Activated naive CD4-positive, alpha-beta T cell treated with anti-CD3 and anti-CD28 coated beads, Interleukin-2, amount 50 U/mL, for 24 hours (primary cell): Measurements from ENCODE around the gene ARRB2.
A peak's percentile ranks its signal among the peaks of the same experiment; 100 is the strongest.

Experiments used
- H3K27ac Mint-ChIP-seq: one replicate; pipeline ENCODE4 v1.8.0; 2021; ENCODE audit warnings: mild to moderate bottlenecking, mixed read lengths
- H3K27me3 Mint-ChIP-seq: one replicate; pipeline ENCODE4 v1.8.0; 2021; ENCODE audit warnings: mixed read lengths
- H3K36me3 Mint-ChIP-seq: one replicate; pipeline ENCODE4 v1.8.0; 2021; ENCODE audit warnings: mixed read lengths
- H3K4me1 Mint-ChIP-seq: one replicate; pipeline ENCODE4 v1.8.0; 2021; ENCODE audit warnings: mixed read lengths
- H3K4me3 Mint-ChIP-seq: one replicate; pipeline ENCODE4 v1.8.0; 2021; ENCODE audit warnings: mild to moderate bottlenecking, mixed read lengths
- H3K9me3 Mint-ChIP-seq: one replicate; pipeline ENCODE4 v1.8.0; 2021; ENCODE audit warnings: mixed read lengths

Gene ARRB2

GRCh38 chr17:4715063-4715744 is 4.8 kb downstream of the ARRB2 start:
- Mint-ChIP-seq H3K4me3 (peak overlapping the region; percentile 80), H3K9me3 (no peaks in the 10 kb centered on the region), H3K27ac (peak overlapping the region; percentile 93), H3K27me3 (no peaks in the 10 kb centered on the region), H3K36me3 (peaks cover 2% of the 10 kb centered on the region), H3K4me1 (peaks cover 43% of the 10 kb centered on the region)

- Mint-ChIP-seq H3K27ac (peak overlapping the region; percentile 93), H3K36me3 (peaks cover 2% of the 10 kb centered on the region), H3K9me3 (no peaks in the 10 kb centered on the region), H3K4me3 (no peak overlapping the region), H3K27me3 (no peaks in the 10 kb centered on the region), H3K4me1 (peaks cover 43% of the 10 kb centered on the region)
These were observed 5.6 kb downstream of the ARRB2 start for GRCh38 chr17:4716081-4716480.

GRCh38 chr17:4717791-4718190 is 7.4 kb downstream of the ARRB2 start:
- no peaks in the 10 kb centered on the region for H3K27me3 Mint-ChIP-seq
- H3K36me3 Mint-ChIP-seq: peaks cover 2% of the 10 kb centered on the region
- H3K27ac Mint-ChIP-seq: no peak overlapping the region
- no peak overlapping the region for H3K4me3 Mint-ChIP-seq
- H3K9me3 Mint-ChIP-seq: no peaks in the 10 kb centered on the region
- H3K4me1 Mint-ChIP-seq: peaks cover 26% of the 10 kb centered on the region

GRCh38 chr17:4718276-4718675 is 7.8 kb downstream of the ARRB2 start:
- H3K9me3 Mint-ChIP-seq: no peaks in the 10 kb centered on the region
- H3K4me1 Mint-ChIP-seq: peaks cover 22% of the 10 kb centered on the region
- no peak overlapping the region for H3K4me3 Mint-ChIP-seq
- H3K36me3 Mint-ChIP-seq: peaks cover 2% of the 10 kb centered on the region
- no peak overlapping the region for H3K27ac Mint-ChIP-seq
- no peaks in the 10 kb centered on the region for H3K27me3 Mint-ChIP-seq

- Mint-ChIP-seq H3K27me3 (no peaks in the 10 kb centered on the region), H3K4me1 (peaks cover 16% of the 10 kb centered on the region), H3K4me3 (no peak overlapping the region), H3K9me3 (no peaks in the 10 kb centered on the region), H3K27ac (no peak overlapping the region), H3K36me3 (peaks cover 2% of the 10 kb centered on the region)
These were observed 8.7 kb downstream of the ARRB2 start for GRCh38 chr17:4719146-4719545.

GRCh38 chr17:4719684-4720221 is 9.3 kb downstream of the ARRB2 start:
- H3K4me3 Mint-ChIP-seq: no peak overlapping the region
- H3K27me3 Mint-ChIP-seq: no peaks in the 10 kb centered on the region
- H3K36me3 Mint-ChIP-seq: peaks cover 2% of the 10 kb centered on the region
- no peaks in the 10 kb centered on the region for H3K9me3 Mint-ChIP-seq
- H3K4me1 Mint-ChIP-seq: peaks cover 13% of the 10 kb centered on the region
- no peak overlapping the region for H3K27ac Mint-ChIP-seq

- H3K4me3 Mint-ChIP-seq: no peak overlapping the region
- H3K36me3 Mint-ChIP-seq: peaks cover 2% of the 10 kb centered on the region
- H3K4me1 Mint-ChIP-seq: peaks cover 3% of the 10 kb centered on the region
- H3K27ac Mint-ChIP-seq: no peak overlapping the region
- H3K27me3 Mint-ChIP-seq: no peaks in the 10 kb centered on the region
- no peaks in the 10 kb centered on the region for H3K9me3 Mint-ChIP-seq
These were observed 10.4 kb downstream of the ARRB2 start for GRCh38 chr17:4720787-4721186.

GRCh38 chr17:4721203-4722135 is 11.0 kb downstream of the ARRB2 start:
- Mint-ChIP-seq H3K4me3 (no peak overlapping the region), H3K4me1 (no peaks in the 10 kb centered on the region)

GRCh38 chr17:4722678-4723240 is 12.3 kb downstream of the ARRB2 start:
- Mint-ChIP-seq H3K4me3 (no peak overlapping the region), H3K36me3 (peaks cover 2% of the 10 kb centered on the region), H3K4me1 (no peaks in the 10 kb centered on the region), H3K27ac (no peak overlapping the region), H3K27me3 (no peaks in the 10 kb centered on the region), H3K9me3 (no peaks in the 10 kb centered on the region)

More at GRCh38 chr17:4721203-4722135, 11.0 kb downstream of the ARRB2 start:
- Mint-ChIP-seq H3K36me3 (peaks cover 2% of the 10 kb centered on the region), H3K27me3 (no peaks in the 10 kb centered on the region), H3K27ac (peak overlapping the region; percentile 48), H3K9me3 (no peaks in the 10 kb centered on the region)

GRCh38 chr17:4724650-4725049 is 14.2 kb downstream of the ARRB2 start:
- Mint-ChIP-seq H3K27me3 (no peaks in the 10 kb centered on the region), H3K4me1 (no peaks in the 10 kb centered on the region), H3K9me3 (no peaks in the 10 kb centered on the region), H3K27ac (no peak overlapping the region), H3K4me3 (no peak overlapping the region), H3K36me3 (no peaks in the 10 kb centered on the region)

- no peaks in the 10 kb centered on the region for H3K27me3 Mint-ChIP-seq
These were observed 15.3 kb downstream of the ARRB2 start for GRCh38 chr17:4725646-4726310.

GRCh38 chr17:4728124-4728523 is 17.7 kb downstream of the ARRB2 start:
- Mint-ChIP-seq H3K9me3 (no peaks in the 10 kb centered on the region), H3K27me3 (no peaks in the 10 kb centered on the region), H3K36me3 (peaks cover 2% of the 10 kb centered on the region), H3K4me1 (peaks cover 20% of the 10 kb centered on the region), H3K27ac (no peak overlapping the region), H3K4me3 (no peak overlapping the region)

More at GRCh38 chr17:4725646-4726310, 15.3 kb downstream of the ARRB2 start:
- H3K4me3 Mint-ChIP-seq: no peak overlapping the region
- peaks cover 5% of the 10 kb centered on the region for H3K4me1 Mint-ChIP-seq
- no peaks in the 10 kb centered on the region for H3K9me3 Mint-ChIP-seq
- peak overlapping the region; percentile 38 for H3K27ac Mint-ChIP-seq
- no peaks in the 10 kb centered on the region for H3K36me3 Mint-ChIP-seq

- no peaks in the 10 kb centered on the region for H3K9me3 Mint-ChIP-seq
- H3K27me3 Mint-ChIP-seq: no peaks in the 10 kb centered on the region
- peaks cover 2% of the 10 kb centered on the region for H3K36me3 Mint-ChIP-seq
- peak overlapping the region; percentile 44 for H3K4me3 Mint-ChIP-seq
- peaks cover 30% of the 10 kb centered on the region for H3K4me1 Mint-ChIP-seq
- H3K27ac Mint-ChIP-seq: peak overlapping the region; percentile 23
These were observed 22.7 kb downstream of the ARRB2 start for GRCh38 chr17:4733073-4733531.

GRCh38 chr17:4734857-4735475 is 24.5 kb downstream of the ARRB2 start:
- H3K4me3 Mint-ChIP-seq: no peak overlapping the region
- H3K27ac Mint-ChIP-seq: no peak overlapping the region
- no peaks in the 10 kb centered on the region for H3K27me3 Mint-ChIP-seq
- peaks cover 2% of the 10 kb centered on the region for H3K36me3 Mint-ChIP-seq
- H3K4me1 Mint-ChIP-seq: peaks cover 38% of the 10 kb centered on the region
- H3K9me3 Mint-ChIP-seq: no peaks in the 10 kb centered on the region
